Pancreas (tissue), 10 donors: Measurements from ENCODE around the gene PTPRD. TPM values are rescaled to one million over a fixed set of nuclear protein-coding genes. Genes with fewer than 3 reads are reported as not detected.

Experiments used
- ATAC-seq, 4 donors: fragments of 200-7000 bp; cut with Tn5 transposase; one replicate each; pipeline versions ENCODE4 v1.8.0 to v1.9.1; 2020; ENCODE audit warnings: mild to moderate bottlenecking in 4 of 4, moderate library complexity in 4 of 4
- DNase-seq, 6 donors: peaks; one replicate each; pipeline ENCODE4 v3.0.0-alpha.2; 2020
- FAIRE-seq: peaks from 2 replicates; lab custom pipeline; 2012; peaks lifted over from hg19 to GRCh38; lab: Jason Lieb, UNC
- H3K27ac ChIP-seq, 4 donors: fragments of 200-600 bp; sonication (generic); 1 replicate in 3 of 4; 2 replicates in 1 of 4; pipeline versions ENCODE4 v1.5.0 to v1.8.0; 2020
- H3K27me3 ChIP-seq, 4 donors: fragments of 200-600 bp; one replicate each; pipeline ENCODE4 v1.8.0; 2021
- H3K36me3 ChIP-seq, 3 donors: fragments of 200-600 bp; sonication (generic) in 1 of 3; one replicate each; pipeline versions ENCODE4 v1.5.0 to v1.8.0; 2020 to 2021
- H3K4me1 ChIP-seq, 3 donors: fragments of 200-600 bp; one replicate each; pipeline ENCODE4 v1.8.0; 2021
- H3K4me3 ChIP-seq, 4 donors: fragments of 200-600 bp; sonication (generic) in 2 of 4; one replicate each; pipeline versions ENCODE4 v1.5.0 to v1.8.0; 2020 to 2021
- H3K9me3 ChIP-seq, 4 donors: fragments of 200-600 bp; one replicate each; pipeline ENCODE4 v1.8.0; 2021
- CTCF ChIP-seq, 4 donors: fragments of 200-600 bp; sonication (generic) in 3 of 4; IDR thresholded peaks; one replicate each; pipeline versions ENCODE4 v1.5.0 to v1.8.0; 2021; ENCODE audit warnings: antibody characterized with exemption in 4 of 4
- WGBS, 2 donors: extraction: QIAGEN DNeasy Blood & Tissue Kit; methylation state at CpG; one replicate each; pipeline ENCODE4 v1.1.7; 2013; 5-methylcytosine and 5-hydroxymethylcytosine counted together
- intact Hi-C, 3 donors: fragments of 100-400 bp; cut with DNase I; formaldehyde crosslinking; loops; one replicate each; pipeline versions ENCODE4 v1.11.1 to v1.14.2; 2022
- polyA plus RNA-seq, 2 donors: library from polyadenylated mRNA; stranded (reverse); fragments of 200-250 nt; gene quantifications; one replicate each; pipeline ENCODE4 v1.2.3, GENCODE V29; 2013
- total RNA-seq, 6 donors: library from RNA; stranded (reverse); fragmentation: NEBNext Ultra II Directional in 4 of 6; extraction: Animal tissue kit (Norgen Biotek cat#: 25700) in 4 of 6; gene quantifications; one replicate each; pipeline versions ENCODE4 v1.2.1 to v1.2.4, GENCODE V29; 2021 to 2023
- donor health status: healthy with polysubstance abuse.
- donor health status: DM: no; HTN: no; CAD: no; lungs with moderate emphysema.
- donor health status: DM: no; HTN: no; CAD: no.
- donor health status: control.
- donor health status: control.
- donor health status: Bipolar disorder and iron deficiency.
- donor health status: DM: yes; HTN: yes; CAD: no.
- donor health status: DM: no; HTN: no; CAD: no.
- donor health status: DM: no; HTN: no; CAD: no.
- donor health status: DM: yes; HTN: yes; CAD: no.

The PTPRD gene
- total and polyA plus RNA-seq, 8 donors: 2.1 to 21.7 (median 5.1) TPM

DNA sequence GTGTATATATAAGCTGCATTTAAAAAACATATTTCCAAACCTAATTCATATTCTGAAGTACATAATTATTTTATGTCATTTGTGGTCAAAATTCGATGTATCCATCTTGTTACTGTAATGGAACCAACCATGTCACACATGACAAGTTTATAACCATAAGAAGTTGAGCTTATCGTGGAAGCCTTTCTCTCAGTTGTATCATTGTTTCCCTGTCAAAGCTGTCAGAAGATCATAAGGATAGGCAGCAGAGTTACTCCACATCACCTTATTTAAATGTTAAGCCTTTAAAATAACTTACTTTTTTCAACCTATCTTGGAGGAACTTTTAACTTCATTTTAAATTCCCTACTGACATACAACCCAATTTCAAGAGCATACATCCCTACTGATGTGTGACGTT is 841.5 kb downstream of the PTPRD start:
- no peak for ATAC-seq
- DNase-seq: no peak
- no peak for TF ChIP-seq CTCF (IDR thresholded peaks at IDR 0.05)
- intact Hi-C loops: no loop called here
- 54 to 65% methylated on average over 3 of the region's 3 CpGs for WGBS, 2 donors
- no peak overlapping the region for H3K4me3 ChIP-seq
- no peaks in the 10 kb centered on the region for H3K27me3 ChIP-seq
- no peak for FAIRE-seq
- no peaks in the 10 kb centered on the region for H3K4me1 ChIP-seq
- no peak overlapping the region for H3K27ac ChIP-seq
- H3K36me3 ChIP-seq: no peaks in the 10 kb centered on the region
- H3K9me3 ChIP-seq: no peaks in the 10 kb centered on the region

- ATAC-seq (peak in 1 of 4 donors; percentile 41), FAIRE-seq (no peak), DNase-seq (no peak)
- no peaks in the 10 kb centered on the region for H3K9me3 ChIP-seq
- H3K4me1 ChIP-seq: no peaks in the 10 kb centered on the region
- H3K27me3 ChIP-seq: no peaks in the 10 kb centered on the region
- 7 to 8% methylated on average over 2 of the region's 2 CpGs for WGBS, 2 donors
- H3K4me3 ChIP-seq: no peak overlapping the region
- intact Hi-C loops: no loop called here
- H3K27ac ChIP-seq: no peak overlapping the region
- no peaks in the 10 kb centered on the region for H3K36me3 ChIP-seq
- no peak for TF ChIP-seq CTCF (IDR thresholded peaks at IDR 0.05)
These were observed 848.0 kb downstream of the PTPRD start for GRCh38 chr9:9764821-9765220.

DNA sequence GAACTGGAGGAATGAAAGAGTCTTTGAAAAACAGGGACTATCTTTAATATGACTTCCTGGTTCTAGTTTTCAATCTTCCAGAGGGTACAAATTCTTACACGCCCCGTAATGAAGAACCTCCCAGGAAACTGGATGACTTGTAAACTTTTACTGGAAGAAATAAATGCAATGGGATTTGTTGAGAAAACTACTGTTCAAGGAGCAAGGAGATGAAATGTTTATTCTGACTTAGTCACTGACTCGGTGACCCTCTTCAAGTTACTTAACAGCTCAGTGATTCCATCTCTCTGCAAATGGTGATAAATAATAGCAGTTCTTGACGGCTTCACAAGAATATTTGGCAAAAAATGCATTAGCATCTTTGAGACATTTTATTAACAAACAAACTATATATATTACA is 858.6 kb downstream of the PTPRD start:
- no peaks in the 10 kb centered on the region for H3K27me3 ChIP-seq
- H3K4me1 ChIP-seq: no peaks in the 10 kb centered on the region
- intact Hi-C loops: no loop called here
- no peak overlapping the region for H3K4me3 ChIP-seq
- H3K27ac ChIP-seq: no peak overlapping the region
- FAIRE-seq (no peak), ATAC-seq (no peak), DNase-seq (no peak)
- WGBS, 2 donors: 71 to 76% methylated on average over 4 of the region's 4 CpGs
- H3K36me3 ChIP-seq: no peaks in the 10 kb centered on the region
- no peak for TF ChIP-seq CTCF (IDR thresholded peaks at IDR 0.05)
- H3K9me3 ChIP-seq: no peaks in the 10 kb centered on the region

GRCh38 chr9:9753266-9753665 is 859.5 kb downstream of the PTPRD start:
- WGBS, 2 donors: 58 to 62% methylated on average over 3 of the region's 3 CpGs
- Histone ChIP-seq H3K27me3 (no peaks in the 10 kb centered on the region), H3K9me3 (no peaks in the 10 kb centered on the region), H3K4me1 (no peaks in the 10 kb centered on the region), H3K36me3 (no peaks in the 10 kb centered on the region), H3K4me3 (no peak overlapping the region), H3K27ac (no peak overlapping the region)
- intact Hi-C loops: no loop called here
- FAIRE-seq (no peak), ATAC-seq (no peak), DNase-seq (no peak)
- no peak for TF ChIP-seq CTCF (IDR thresholded peaks at IDR 0.05)

DNA sequence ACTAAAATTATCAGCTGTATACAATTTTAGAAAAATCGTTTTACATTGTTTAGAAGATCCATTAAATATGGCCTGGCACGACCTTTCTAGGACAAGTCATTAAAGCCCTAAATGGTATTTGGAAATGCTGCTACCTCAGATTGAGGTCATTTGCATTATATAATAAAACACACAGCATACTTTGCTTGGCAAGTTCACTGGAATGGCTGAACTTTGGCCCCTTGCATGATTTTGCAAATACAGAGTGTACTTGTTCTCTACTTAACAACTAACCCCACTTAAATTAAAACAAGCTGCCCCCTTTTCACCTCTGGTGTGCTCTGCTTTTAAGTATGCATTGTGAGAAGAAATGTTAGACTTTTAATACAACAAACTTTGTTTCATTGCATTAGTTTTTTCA is 860.1 kb downstream of the PTPRD start:
- H3K27ac ChIP-seq: no peak overlapping the region
- no peaks in the 10 kb centered on the region for H3K4me1 ChIP-seq
- H3K36me3 ChIP-seq: no peaks in the 10 kb centered on the region
- H3K9me3 ChIP-seq: no peaks in the 10 kb centered on the region
- no peak for TF ChIP-seq CTCF (IDR thresholded peaks at IDR 0.05)
- peak in 2 of 6 donors; percentile 11 to 14 for DNase-seq
- 10 to 11% methylated on average over 2 of the region's 2 CpGs for WGBS, 2 donors
- peak in 2 of 4 donors; percentile 64 to 76 for ATAC-seq
- no peak for FAIRE-seq
- H3K4me3 ChIP-seq: no peak overlapping the region
- H3K27me3 ChIP-seq: no peaks in the 10 kb centered on the region
- intact Hi-C loops: no loop called here
